Neural cell (in vitro differentiated cells): ENCODE results near the gene BLOC1S3.

Source experiments
- CTCF ChIP-seq: fragments of 450-650 bp; IDR thresholded peaks from 2 replicates; pipeline ENCODE4 v1.5.1; 2014; ENCODE audit warnings: antibody characterized with exemption, mild to moderate bottlenecking, moderate library complexity; ENCODE audit not compliant: poor library complexity, severe bottlenecking
- EP300 ChIP-seq: fragments of 450-650 bp; conservative IDR thresholded peaks from 2 replicates; pipeline ENCODE4 v1.6.1; 2014; ENCODE audit warnings: antibody characterized with exemption, mild to moderate bottlenecking, moderate library complexity; ENCODE audit not compliant: poor library complexity, severe bottlenecking
- EZH2 ChIP-seq: fragments of 200-600, 300-800 bp; shearing (Covaris generic), sonication (generic); IDR thresholded peaks from 2 replicates; pipeline ENCODE4 v1.6.1; 2014; ENCODE audit warnings: antibody characterized with exemption, low read length, borderline replicate concordance, mild to moderate bottlenecking; ENCODE audit not compliant: insufficient read depth, poor library complexity, severe bottlenecking
- MXI1 ChIP-seq: fragments of 450-650 bp; conservative IDR thresholded peaks from 2 replicates; pipeline ENCODE4 v1.6.1; 2014; ENCODE audit warnings: antibody characterized with exemption, mild to moderate bottlenecking; ENCODE audit not compliant: poor library complexity, severe bottlenecking
- POLR2AphosphoS5 ChIP-seq: IDR thresholded peaks from 2 replicates; pipeline ENCODE4 v1.6.1; 2012
- RAD21 ChIP-seq: fragments of 450-650 bp; conservative IDR thresholded peaks from 2 replicates; pipeline ENCODE4 v1.6.1; 2014; ENCODE audit warnings: antibody characterized with exemption, mild to moderate bottlenecking, moderate library complexity
- REST ChIP-seq: IDR thresholded peaks from 2 replicates; pipeline ENCODE4 v1.6.1; 2012; ENCODE audit warnings: borderline replicate concordance
- SMC3 ChIP-seq: fragments of 450-650 bp; conservative IDR thresholded peaks from 2 replicates; pipeline ENCODE4 v1.6.1; 2014; ENCODE audit warnings: antibody characterized with exemption, mild to moderate bottlenecking, moderate library complexity; ENCODE audit not compliant: poor library complexity
- TAF1 ChIP-seq: IDR thresholded peaks from 2 replicates; pipeline ENCODE4 v1.6.1; 2012; ENCODE audit warnings: low read depth

GRCh38 chr19:45187421-45188100 is 9.0 kb downstream of the BLOC1S3 start:
- TF ChIP-seq EZH2 (no peak), CTCF (peak; percentile 71), EP300 (no peak), REST (no peak), RAD21 (peak; percentile 71), POLR2AphosphoS5 (no peak), SMC3 (peak; percentile 75), TAF1 (no peak), MXI1 (no peak)
